ENCODE measurements around the gene CEP41.

- TF ChIP-seq CTCF (IDR thresholded peaks at IDR 0.05) (no peak), POLR2A (IDR thresholded peaks at IDR 0.05) (no peak)
Measured at GRCh38 chr7:130429019-130429418, 11.8 kb downstream of the CEP41 start.

Data from uterus (tissue), 2 donors.